K562 (cell line): ENCODE results near the gene HMGN1. TPM values are rescaled to one million over a fixed set of nuclear protein-coding genes. Genes with fewer than 3 reads are reported as not detected.

Experiments
- ATAC-seq: fragments of 200-7000 bp; cut with Tn5 transposase; 3 replicates; pipeline ENCODE4 v1.9.1; 2020; ENCODE audit warnings: moderate library complexity
- BruUV-seq: library from RNA; stranded (reverse); fragments of 400-500 nt; replicated peaks from 2 replicates; lab custom pipeline; 2021; lab: Mats Ljungman, UMichigan
- CTCF ChIA-PET: fragments of 300-600 bp; formaldehyde crosslinking; extraction: SDS; loops from one replicate; lab custom pipeline; 2021; ENCODE audit warnings: low intra/inter-chr PET ratio; lab: Yijun Ruan, JAX
- POLR2A ChIA-PET: fragments of 300-600, 350-650 bp; sonication (Branson Sonifier 250); formaldehyde crosslinking; extraction: SDS; loops from one replicate; lab custom pipeline; 2021; ENCODE audit warnings: antibody characterized with exemption, inconsistent platforms; lab: Yijun Ruan, JAX
- DNase-seq, 4 experiments: peaks; one replicate each; pipeline versions ENCODE4 v3.0.0 to v3.0.0-alpha.2; 2011 to 2018; ENCODE audit warnings: low spot score in 3 of 4, mixed read lengths in 3 of 4; ENCODE audit errors: extremely low read depth in 1 of 4
- FAIRE-seq: peaks from 2 replicates; lab custom pipeline; 2011; peaks lifted over from hg19 to GRCh38; lab: Jason Lieb, UNC
- H2AFZ ChIP-seq: 2 replicates; pipeline ENCODE4 v1.6.0; 2011; ENCODE audit warnings: low read depth, low read length, control low read depth, inconsistent platforms
- H3K27ac ChIP-seq: fragments of 200-600 bp; 3 replicates; pipeline ENCODE4 v1.8.0; 2011; ENCODE audit warnings: low read depth, mild to moderate bottlenecking, control low read depth, inconsistent platforms, low read length, moderate library complexity, mixed read lengths; ENCODE audit errors: extremely low read depth
- H3K27me3 ChIP-seq, 2 experiments: fragments of 300-600 bp in 1 of 2; 2 replicates in 1 of 2; 3 replicates in 1 of 2; pipeline versions ENCODE4 v1.6.0 to v1.8.0; 2011; ENCODE audit warnings: inconsistent platforms in 2 of 2, low read length in 2 of 2, mild to moderate bottlenecking in 1 of 2, mixed read lengths in 1 of 2, moderate library complexity in 1 of 2; ENCODE audit not compliant: control insufficient read depth in 2 of 2, insufficient read depth in 2 of 2
- H3K36me3 ChIP-seq: fragments of 300-600 bp; 3 replicates; pipeline ENCODE4 v1.8.0; 2011; ENCODE audit warnings: mild to moderate bottlenecking, low read length, inconsistent platforms; ENCODE audit not compliant: control insufficient read depth, insufficient read depth
- H3K4me1 ChIP-seq, 2 experiments: fragments of 200-600 bp in 1 of 2; replicated peaks in 1 of 2; 2 replicates in 1 of 2; 3 replicates in 1 of 2; pipeline versions ENCODE4 v1.5.1 to v1.8.0; 2011; ENCODE audit warnings: inconsistent platforms in 2 of 2, low read length in 2 of 2, mild to moderate bottlenecking in 1 of 2, mixed read lengths in 1 of 2, moderate library complexity in 1 of 2; ENCODE audit not compliant: control insufficient read depth in 2 of 2, insufficient read depth in 2 of 2
- H3K4me2 ChIP-seq: 2 replicates; pipeline ENCODE4 v1.6.1; 2011; ENCODE audit warnings: low read length, control low read depth, inconsistent platforms, mixed read lengths; ENCODE audit not compliant: insufficient read depth
- H3K4me3 ChIP-seq: fragments of 200-600 bp; sonication (generic), shearing (Covaris generic); 2 replicates; pipeline ENCODE4 v1.5.1; 2016; ENCODE audit warnings: control low read depth, inconsistent platforms
- H3K79me2 ChIP-seq: fragments of 200-600 bp; 3 replicates; pipeline ENCODE4 v1.8.0; 2011; ENCODE audit warnings: low read length, inconsistent platforms; ENCODE audit not compliant: control insufficient read depth, insufficient read depth
- H3K9ac ChIP-seq, 2 experiments: 2 replicates each; pipeline versions ENCODE4 v1.6.0 to v1.6.1; 2011; ENCODE audit warnings: low read depth in 2 of 2, low read length in 2 of 2, control low read depth in 1 of 2, inconsistent platforms in 1 of 2, mild to moderate bottlenecking in 1 of 2, mixed read lengths in 1 of 2; ENCODE audit not compliant: insufficient read depth in 1 of 2
- H3K9me1 ChIP-seq: one replicate; pipeline ENCODE4 v1.6.0; 2011; ENCODE audit warnings: inconsistent platforms, mild to moderate bottlenecking, low read length, moderate library complexity; ENCODE audit not compliant: control insufficient read depth, insufficient read depth
- H3K9me3 ChIP-seq: replicated peaks from 2 replicates; pipeline ENCODE4 v1.5.1; 2011; ENCODE audit warnings: low read depth, low read length, inconsistent platforms; ENCODE audit not compliant: control insufficient read depth, insufficient read depth
- H4K20me1 ChIP-seq: replicated peaks from 2 replicates; pipeline ENCODE4 v1.6.1; 2011; ENCODE audit warnings: low read length, inconsistent platforms, mixed read lengths; ENCODE audit not compliant: control insufficient read depth, insufficient read depth
- DEAF1 ChIP-seq: fragments of 450-650 bp; formaldehyde crosslinking; IDR thresholded peaks from 2 replicates; pipeline ENCODE4 v1.4.0; 2020; ENCODE audit warnings: mild to moderate bottlenecking, moderate library complexity
- WGBS: fragments of 100-300 bp; shearing (Covaris generic); methylation state at CpG from one replicate; pipeline ENCODE4 v1.1.6; 2016; ENCODE audit warnings: low coverage, mixed read lengths; ENCODE audit not compliant: insufficient coverage; ENCODE audit errors: missing lambda C conversion rate; 5-methylcytosine and 5-hydroxymethylcytosine counted together
- in situ Hi-C: fragments of 300-500 bp; cut with MboI; formaldehyde crosslinking; loops from 4 replicates; pipeline ENCODE4 v1.15.0; 2018; ENCODE audit warnings: inconsistent platforms, mixed read lengths
- intact Hi-C: fragments of 100-400 bp; cut with micrococcal nuclease; formaldehyde crosslinking; loops from 2 replicates; pipeline ENCODE4 v1.14.2; 2022
- polyA plus RNA-seq, 8 experiments: library from polyadenylated mRNA; depleted of rRNA in 4 of 8; stranded (reverse) in 5 of 8; unstranded in 3 of 8; fragments of >200 nt; fragmentation: Nextera tagmentation in 2 of 8; fragmentation: Illumina TruSeq in 1 of 8; extraction: Ambion mirVana in 2 of 8; extraction: Trizol in 1 of 8; gene quantifications; 2 replicates each; pipeline versions ENCODE4 v1.2.1 to v1.2.3, GENCODE V29; 2011 to 2014; ENCODE audit warnings: inconsistent platforms in 1 of 8, missing spikeins in 1 of 8
- total RNA-seq, 7 experiments: library from RNA; depleted of rRNA in 6 of 7; stranded (reverse); fragments of >200 nt in 6 of 7; fragmentation: Illumina TruSeq in 2 of 7; extraction: Trizol in 2 of 7; gene quantifications; 2 replicates each; pipeline versions ENCODE4 v1.2.1 to v1.2.3, GENCODE V29; 2011 to 2021; ENCODE audit warnings: low replicate concordance in 1 of 7
- TF ChIP-seq, protein P1 (sequence below): fragments of 250-450 bp; sonication (Bioruptor Pico); IDR thresholded peaks from 2 replicates; pipeline ENCODE4 v1.5.0; 2021
- TF ChIP-seq, protein P2 (sequence below): fragments of 450-650 bp; formaldehyde crosslinking; IDR thresholded peaks from 2 replicates; pipeline ENCODE4 v1.4.0; 2020; ENCODE audit warnings: mild to moderate bottlenecking, moderate library complexity

HMGN1 gene
- total and polyA plus RNA-seq, 9 of the 15 experiments (the other 6 are each of a cell fraction or from before 2014, with no cell fraction given) = 124 to 626 (median 498) TPM

DNA sequence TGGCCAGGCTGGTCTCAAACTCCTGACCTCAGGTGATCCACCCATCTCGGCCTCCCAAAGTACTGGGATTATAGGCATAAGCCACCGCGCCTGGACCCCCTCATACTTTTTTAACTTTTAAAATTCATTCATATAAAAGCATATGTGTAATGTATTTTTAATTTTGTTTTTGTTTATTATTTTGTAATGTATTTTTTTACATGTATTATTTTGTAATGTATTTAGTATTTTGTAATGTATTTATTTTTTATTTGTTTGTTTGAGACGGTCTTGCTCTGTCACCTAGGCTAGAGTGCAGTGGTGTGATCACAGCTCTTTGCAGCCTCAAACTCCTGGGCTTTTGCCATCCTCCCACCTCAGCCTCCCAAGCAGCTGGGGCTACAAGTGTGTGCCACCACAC lies 23.4 kb downstream of the HMGN1 start:
- DNase-seq = no peak
- no peak overlapping the region for H3K4me3 ChIP-seq
- intact Hi-C loops (no loop called here), in situ Hi-C loops (no loop called here)
- H3K9ac ChIP-seq = no peak overlapping the region
- WGBS = 85% methylated on average over 4 of the region's 4 CpGs
- no peak for ATAC-seq
- no peak for FAIRE-seq
- no peaks in the 10 kb centered on the region for H3K36me3 ChIP-seq
- H4K20me1 ChIP-seq = no peaks in the 10 kb centered on the region
- H3K4me2 ChIP-seq = no peak overlapping the region
- H3K4me1 ChIP-seq = peaks cover 2 to 4% of the 10 kb centered on the region in 2 experiments; a peak in 2 of 5 replicates
- H3K27ac ChIP-seq = no peak overlapping the region
- H3K79me2 ChIP-seq = no peaks in the 10 kb centered on the region
- TF ChIP-seq, protein P1, sequence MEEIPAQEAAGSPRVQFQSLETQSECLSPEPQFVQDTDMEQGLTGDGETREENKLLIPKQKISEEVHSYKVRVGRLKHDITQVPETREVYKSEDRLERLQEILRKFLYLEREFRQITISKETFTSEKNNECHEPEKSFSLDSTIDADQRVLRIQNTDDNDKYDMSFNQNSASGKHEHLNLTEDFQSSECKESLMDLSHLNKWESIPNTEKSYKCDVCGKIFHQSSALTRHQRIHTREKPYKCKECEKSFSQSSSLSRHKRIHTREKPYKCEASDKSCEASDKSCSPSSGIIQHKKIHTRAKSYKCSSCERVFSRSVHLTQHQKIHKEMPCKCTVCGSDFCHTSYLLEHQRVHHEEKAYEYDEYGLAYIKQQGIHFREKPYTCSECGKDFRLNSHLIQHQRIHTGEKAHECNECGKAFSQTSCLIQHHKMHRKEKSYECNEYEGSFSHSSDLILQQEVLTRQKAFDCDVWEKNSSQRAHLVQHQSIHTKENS (CRISPR knock-in tag) = no peak
- no peak for TF ChIP-seq DEAF1
- TF ChIP-seq, protein P2, sequence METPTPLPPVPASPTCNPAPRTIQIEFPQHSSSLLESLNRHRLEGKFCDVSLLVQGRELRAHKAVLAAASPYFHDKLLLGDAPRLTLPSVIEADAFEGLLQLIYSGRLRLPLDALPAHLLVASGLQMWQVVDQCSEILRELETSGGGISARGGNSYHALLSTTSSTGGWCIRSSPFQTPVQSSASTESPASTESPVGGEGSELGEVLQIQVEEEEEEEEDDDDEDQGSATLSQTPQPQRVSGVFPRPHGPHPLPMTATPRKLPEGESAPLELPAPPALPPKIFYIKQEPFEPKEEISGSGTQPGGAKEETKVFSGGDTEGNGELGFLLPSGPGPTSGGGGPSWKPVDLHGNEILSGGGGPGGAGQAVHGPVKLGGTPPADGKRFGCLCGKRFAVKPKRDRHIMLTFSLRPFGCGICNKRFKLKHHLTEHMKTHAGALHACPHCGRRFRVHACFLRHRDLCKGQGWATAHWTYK = no peak
- CTCF ChIA-PET = no interaction called here
- H3K9me3 ChIP-seq = no peaks in the 10 kb centered on the region
- no peaks in the 10 kb centered on the region for H3K9me1 ChIP-seq
- no peak overlapping the region for H2AFZ ChIP-seq
- no peaks in the 10 kb centered on the region for H3K27me3 ChIP-seq
- no TSS peak for BruUV-seq
- POLR2A ChIA-PET = interaction anchor here (3.4 kb wide), 1 partner anchor 8 kb away, joined by 21 read pairs; no protein-coding TSS in a partner anchor
